Stimulated activated CD4-positive, alpha-beta T cell treated with anti-CD3 and anti-CD28 coated beads, TNF-alpha, amount 100 ng/mL, for 48 hours (primary cell): Measurements from ENCODE around the gene AFF1.

Experiments used
- DNase-seq, 3 donors: peaks; one replicate each; pipeline ENCODE4 v3.0.0-alpha.2; 2020; ENCODE audit warnings: low read depth in 3 of 3

AFF1 gene

DNA sequence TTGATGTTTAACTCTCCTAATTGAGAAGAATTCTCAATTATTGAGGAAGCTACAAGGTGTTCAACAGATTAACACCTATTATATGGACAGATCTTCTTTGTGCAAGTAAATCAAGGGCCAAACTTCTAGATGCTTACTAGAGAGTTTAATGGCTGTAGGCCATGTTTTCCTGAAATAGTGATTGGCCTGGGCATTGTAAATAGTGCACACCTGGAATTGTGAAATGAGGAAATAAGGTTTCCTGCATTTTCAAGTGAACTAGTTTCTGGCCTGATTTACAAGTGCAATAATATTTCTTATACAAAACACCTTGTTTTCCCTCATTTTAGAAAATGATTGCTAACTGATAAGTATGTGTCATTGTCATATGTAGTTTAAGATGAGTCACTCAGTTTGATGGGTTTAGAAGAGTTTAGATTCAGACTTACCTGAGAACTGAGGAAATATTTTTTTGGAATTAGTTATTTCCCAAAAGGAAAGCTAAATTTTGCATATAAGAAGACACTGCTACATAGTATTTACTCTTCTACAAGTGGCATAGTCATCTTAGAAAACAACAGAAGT, 21.2 kb downstream of the AFF1 start:
- no peak for DNase-seq

DNA sequence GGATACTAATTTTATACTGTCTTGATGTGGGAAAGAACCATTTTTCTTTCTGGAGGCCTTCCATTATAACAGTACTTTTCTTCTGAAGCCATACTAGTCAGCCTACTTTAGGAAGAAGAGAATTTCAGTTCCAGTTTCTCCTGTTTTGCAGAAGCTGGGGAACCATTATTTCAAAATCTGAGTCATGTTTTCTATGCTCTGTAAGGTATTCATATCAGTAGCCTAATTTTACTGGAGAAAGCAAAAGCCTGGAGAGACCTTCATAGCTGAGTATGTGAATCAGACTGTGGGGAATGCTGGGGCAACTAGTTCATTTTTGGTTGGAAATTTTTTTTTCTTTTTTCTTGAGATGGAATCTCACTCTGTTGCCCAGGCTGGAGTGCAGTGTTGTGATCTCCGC, 22.4 kb downstream of the AFF1 start:
- no peak for DNase-seq

DNA sequence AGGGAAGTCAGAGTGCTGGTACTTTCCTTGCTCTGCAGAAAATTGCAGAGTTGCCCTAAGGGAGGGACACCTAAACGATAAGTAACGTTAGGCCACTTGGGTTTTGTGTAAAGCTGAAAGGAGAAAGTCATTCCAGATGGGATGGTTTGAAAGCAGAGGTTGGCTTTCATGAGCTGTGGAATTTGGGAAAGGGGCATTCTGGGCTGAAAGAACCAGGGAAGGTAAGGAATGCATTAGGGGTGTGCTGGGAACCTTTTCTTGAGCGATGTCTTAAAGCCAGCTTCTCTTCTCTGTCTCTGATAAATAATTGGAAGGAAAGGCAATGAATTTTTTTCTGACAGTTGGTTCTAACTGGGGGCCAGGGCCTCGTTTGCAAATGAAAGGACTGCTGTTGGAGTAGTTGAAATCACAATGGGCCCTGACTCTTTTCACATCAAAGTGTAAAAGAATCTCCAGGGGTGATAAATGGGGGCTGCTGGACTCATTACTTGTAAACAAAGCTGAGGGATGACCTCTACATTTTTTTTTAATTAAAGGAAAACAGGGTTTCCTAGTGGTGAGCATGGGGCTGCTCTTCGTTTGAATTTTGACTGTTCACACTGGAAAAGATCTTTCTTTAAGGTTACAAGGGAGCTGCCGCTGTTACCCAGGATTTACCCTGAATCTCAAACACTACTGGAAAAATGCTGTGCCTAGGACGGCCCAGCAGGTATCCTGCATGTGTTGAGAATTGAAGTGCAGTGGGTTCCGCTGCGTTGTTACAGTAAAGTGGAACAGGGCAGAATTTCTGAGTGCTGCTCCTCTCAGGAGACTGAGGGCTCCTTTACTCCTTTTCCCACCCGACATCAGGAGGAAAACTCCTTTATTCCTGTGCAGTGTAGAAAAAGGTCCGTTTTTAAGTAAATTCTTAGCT, 25.0 kb downstream of the AFF1 start:
- DNase-seq: no peak

DNA sequence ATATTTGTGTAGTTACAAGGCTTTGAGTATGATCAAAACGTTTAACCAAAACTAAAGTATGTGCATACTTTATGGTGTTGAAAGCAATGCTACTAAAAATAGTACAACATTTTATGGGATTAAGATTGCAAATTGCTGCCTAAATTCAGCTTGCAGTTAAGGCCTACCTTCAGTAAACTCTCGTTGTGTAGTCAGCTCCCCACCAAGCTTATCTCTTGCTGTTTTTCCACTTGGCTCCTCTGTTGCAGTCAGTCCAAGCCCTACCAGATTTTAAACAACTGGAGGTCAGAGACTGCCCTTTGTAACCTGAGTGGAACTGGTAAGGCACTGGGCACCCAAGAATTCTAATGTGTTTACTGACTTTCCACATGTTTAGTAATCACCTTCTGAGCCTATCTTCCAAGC, 25.7 kb downstream of the AFF1 start:
- no peak for DNase-seq

DNA sequence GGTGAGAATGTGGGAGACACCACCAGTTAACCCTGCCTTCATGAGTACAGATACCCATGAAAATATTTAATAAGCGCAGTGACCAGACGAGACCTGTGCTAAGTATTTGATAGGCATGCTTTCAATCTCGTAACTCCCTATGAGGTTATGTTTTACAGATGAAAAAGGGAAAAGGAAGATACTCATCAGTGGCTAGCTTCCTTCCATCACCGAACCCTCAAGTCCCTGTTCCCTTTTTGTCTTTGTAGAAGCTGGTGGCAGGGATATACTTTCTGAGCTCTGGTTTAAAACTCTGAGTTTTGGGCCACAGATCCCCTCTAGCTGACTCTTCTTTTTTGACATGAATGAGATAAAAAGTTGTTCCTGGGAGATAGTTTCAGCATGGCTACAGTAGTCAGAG, 26.3 kb downstream of the AFF1 start:
- DNase-seq: no peak

DNA sequence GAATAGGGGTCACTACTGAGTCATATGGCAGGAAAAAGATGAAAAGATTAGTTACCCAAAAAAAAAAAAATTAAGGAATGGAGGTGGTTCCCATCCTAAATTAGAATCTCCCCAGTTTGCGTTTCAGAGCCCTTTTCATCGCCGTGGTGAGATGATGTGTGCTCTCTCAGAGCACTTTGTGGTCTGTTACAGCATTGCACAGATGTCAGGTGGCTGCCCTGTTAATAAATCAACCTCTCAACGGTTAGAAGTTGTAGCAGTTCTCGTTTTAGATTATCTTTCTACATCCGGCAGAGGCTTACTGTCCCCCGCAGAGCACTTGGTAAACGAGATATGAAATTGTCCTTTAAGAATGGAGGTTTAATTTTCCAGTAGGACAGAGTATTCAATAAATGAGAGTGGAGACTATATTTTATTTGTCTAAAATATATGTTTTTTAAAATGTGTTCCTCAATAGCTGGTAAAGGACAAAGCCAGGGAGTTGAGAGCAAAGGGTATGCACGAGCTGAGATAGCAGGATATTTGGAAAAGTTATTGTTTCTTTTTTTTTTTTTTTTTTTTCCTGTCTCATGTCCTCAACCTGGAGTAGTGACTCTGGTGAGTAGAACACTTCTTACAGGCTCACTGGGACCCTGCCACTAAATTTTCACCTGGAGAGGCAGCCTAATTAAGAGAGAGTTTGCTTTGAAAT, 26.9 kb downstream of the AFF1 start:
- DNase-seq: no peak

DNA sequence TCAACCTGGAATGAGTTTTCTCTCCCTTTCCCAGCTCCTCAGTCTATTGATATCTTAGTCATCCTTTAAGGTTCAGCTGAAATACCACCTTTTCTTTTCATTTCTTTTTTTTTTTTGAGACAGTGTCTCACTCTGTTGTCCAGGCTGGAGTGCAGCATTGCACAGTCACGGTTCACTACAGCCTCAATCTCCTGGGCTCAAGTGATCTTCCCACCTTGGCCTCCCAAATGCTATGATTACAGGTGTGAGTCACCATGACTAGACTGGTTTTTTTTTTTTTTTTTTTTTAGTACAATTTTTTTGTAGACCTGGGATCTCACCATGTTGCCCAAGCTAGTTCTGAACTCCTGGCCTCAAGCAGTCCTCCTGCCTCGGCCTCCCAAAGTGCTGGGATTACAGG, 28.9 kb downstream of the AFF1 start:
- DNase-seq: no peak

DNA sequence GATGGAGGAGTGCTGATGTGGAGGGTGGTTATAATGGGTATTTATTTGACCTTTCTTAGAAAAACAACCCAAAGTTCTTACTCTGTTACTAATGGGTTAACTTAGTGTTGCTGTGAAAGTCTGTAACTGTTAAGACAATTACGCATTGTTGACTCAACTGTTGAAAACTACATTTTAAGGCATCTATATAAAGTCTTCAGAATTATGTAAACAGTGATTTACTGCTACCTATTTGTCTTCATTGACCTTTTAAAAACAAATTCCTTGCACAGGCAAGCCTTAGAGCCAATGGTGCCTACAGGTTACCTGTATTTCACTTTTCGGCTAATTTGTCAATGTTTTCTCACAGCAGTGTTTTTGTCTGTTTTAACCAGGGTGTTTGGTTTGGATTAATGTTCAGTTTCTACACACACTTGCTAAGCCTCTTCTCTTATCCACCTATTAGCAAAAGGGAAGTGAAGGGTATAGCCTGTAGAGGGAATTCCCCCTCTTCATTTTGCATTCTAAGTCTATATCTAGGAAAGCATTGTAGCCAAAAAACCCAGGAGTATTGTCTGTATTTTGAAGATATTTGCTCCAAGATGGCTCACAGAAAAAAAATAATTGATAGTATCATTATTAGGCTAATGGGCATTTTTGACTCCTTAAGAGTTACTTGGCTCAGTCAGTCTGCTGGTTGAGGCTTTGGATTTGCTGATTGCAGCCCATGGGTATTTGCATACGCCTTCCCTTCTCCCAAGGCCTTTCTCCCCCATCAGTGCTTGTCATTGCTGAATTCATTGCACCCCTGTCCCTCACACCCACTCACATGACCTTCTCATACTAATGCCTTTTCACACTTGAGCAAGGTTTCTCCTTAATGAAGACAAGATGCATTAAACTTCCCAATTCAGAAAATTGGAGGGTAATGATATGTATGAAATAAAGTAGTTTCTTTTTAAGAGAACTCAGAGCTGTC, 30.5 kb downstream of the AFF1 start:
- DNase-seq: no peak

DNA sequence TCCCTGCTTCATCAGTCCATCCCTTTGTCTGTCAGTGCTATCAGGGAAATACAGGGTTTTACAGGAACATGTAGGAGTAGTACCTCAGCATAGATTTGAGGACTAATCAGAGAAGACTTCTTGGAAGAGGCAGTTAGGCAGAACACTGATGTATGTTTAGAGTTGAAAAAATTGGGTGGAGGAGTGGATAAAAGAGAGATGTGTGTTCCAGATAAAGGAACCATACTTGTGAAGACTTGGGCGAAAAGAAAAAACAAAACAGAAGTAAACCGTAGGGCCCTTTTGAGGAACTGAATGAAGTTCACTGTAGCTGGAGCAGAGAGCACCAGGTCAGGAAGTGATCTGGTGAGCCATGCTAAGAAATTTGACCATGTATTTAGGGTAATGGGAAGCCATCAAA, 32.3 kb downstream of the AFF1 start:
- DNase-seq: no peak

DNA sequence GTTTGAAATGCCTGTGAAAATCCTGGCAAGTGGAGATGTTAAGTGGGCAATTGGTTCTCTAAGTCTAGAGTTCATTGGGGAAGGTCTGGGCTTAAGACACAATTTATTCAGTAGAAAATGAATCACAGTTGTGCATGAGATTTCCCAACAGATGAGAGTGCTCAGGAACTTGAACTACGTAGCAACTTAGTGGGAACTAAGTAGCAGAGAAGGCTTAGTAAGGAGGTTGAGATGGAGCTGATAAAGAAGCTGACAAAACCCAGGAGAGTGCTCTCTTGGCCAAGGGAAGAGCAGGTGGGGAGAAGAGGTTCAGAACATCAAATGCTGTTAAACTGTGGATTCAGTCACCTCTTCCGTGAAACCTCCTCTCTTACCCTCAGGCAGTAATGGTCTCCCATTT, 33.0 kb downstream of the AFF1 start:
- DNase-seq: no peak

DNA sequence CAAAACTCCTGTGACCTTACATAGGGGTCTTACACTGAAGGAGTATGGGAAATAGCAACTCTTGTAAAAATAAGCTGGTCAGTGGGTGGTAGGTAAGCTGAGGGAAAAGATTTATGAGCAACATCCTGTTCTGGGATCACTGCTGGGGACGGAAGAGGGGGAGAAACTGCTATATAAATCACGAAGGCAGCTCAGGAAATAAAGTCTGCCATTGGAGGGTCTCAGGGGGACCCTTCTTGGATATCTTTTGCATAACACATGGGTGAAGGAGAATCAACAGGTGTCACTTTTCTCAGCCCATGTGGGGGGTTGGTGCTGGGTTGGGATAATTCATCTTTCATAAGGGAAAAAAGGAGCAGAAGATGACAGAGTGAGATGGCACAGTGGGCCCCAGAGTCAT, 33.7 kb downstream of the AFF1 start:
- no peak for DNase-seq

DNA sequence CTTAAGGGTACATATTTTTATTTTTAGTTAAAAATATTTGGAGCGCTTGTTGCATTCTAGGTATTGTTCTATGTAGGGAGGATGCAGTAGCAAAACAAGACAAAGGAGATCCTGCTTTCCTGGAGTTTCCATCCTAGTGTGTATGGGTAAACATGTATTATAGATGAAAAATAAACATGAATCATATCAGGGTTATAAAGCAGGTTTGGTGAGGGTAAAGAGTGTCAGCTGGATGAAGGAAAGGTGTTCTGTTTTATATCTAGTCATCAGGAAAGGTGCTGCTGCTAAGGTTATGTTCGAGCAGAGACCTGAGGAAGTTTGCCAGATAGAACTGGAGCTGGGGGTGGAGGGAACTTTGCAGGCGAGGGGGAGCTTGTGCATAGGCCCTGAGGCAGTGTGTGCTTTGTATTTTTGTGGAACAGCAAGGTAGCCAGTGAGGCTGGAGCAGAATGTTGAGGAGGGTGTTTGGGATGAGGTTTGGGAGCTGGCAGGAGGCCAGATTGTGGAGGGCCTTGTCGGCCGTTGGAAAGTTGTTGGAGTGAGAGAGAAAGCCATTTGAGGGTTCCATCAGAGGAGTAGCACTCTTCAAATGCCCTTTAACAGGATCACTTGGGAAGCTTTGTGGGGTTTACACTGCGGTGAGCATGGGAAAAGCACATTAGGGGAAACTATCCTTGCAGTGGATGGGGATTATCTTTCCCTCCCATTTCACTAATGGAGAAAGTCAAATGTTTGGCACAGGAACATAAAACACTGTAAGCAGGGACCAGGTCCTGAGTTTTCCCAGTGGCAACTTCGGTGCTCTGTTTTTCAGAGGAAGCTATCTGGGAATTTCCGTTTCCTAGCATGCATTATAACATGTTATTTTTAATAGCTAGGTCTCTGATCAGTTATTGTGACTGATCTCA, 35.9 kb downstream of the AFF1 start:
- DNase-seq: no peak

DNA sequence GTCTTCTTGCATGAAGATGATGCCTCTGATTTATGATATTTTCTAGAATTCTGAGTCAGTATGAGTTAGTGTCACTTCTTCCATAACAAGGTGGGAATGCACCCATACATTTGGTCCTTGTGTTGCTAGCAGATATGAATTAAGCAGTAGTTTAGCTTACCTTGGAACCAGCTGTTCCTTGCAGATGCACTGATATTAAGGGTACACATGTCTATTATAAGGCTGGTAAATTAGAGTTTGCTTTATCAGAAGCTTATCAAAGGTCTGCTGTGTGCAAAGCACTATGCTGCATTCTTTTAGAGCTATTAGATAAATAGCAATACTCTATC, 36.5 kb downstream of the AFF1 start:
- no peak for DNase-seq

DNA sequence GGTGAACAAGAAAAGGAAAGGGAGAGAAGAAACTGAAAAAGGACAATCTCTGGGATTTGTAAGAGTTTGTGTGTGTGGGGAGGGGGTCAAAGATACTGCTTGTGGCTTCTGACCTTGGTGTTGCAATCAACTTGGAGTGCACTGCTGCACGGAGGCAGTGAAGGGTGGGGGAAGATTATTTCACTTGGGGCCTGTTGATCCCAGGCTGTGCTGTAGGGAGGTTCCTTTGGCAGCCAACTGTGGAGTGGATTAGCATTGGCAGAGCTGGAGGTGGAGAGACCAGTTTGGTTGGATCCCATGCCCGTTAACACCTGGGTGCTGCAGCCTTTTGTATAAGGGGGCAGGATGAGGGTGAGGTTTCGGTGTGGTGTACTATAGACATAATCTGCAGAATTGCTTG, 38.2 kb downstream of the AFF1 start:
- no peak for DNase-seq

DNA sequence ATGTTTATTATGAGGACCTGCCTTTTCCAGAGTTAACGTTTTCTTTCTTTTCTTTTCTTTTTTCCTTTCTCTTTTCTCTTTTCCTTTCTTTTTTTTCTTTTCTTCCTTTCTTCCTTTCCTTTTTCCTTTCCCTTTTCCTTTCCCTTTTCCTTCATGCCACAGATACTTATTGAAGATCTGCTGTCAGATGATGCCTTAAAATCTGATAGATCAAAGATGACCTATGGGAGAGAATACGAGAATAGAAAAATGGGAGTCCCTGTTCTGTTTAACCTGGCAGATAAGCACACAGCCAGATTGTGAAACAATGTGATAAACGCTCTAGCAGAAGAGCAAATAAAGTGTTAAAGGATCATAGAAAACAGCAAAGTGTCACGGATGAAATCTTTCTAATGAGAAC, 38.9 kb downstream of the AFF1 start:
- no peak for DNase-seq

DNA sequence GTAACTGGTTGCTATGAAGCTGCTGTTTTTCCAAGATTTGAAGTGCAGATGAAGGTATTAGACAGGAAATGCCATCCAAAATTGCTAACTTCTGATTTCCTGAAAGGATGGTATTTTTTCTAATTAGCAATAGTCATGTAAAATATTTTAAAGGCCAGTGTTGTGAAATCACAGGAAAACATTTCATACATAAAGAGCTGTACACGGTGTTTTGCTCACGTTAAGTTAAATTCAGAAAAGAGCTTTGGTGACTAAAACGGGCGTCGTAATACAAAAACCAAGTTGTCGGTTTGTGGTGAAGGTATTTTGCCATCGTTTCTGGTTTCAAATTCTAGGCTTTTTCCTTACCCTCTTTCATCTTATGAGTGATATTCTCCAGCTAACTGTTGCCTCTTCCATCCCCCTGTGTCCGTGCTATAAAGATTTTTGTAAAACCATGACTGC, 39.8 kb downstream of the AFF1 start:
- DNase-seq: no peak

DNA sequence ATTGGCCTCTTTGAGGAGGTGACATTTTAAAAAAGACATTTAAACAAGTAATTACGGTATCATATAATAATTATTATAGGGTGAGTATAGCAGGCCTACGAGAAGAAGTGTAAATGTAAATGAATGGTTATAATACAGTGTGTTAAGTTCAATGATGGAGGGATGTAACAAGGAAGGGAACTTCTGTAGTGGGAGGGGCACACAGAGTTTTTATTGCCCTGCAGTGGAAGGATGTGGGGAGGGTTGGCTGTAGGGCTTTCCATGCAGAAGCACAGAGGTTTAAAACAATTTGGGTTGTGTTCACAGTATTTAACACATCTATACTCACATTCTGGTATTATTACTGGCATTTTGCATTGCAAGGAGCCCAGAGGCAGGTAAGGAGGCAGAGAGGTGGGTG, 41.1 kb downstream of the AFF1 start:
- DNase-seq: no peak

DNA sequence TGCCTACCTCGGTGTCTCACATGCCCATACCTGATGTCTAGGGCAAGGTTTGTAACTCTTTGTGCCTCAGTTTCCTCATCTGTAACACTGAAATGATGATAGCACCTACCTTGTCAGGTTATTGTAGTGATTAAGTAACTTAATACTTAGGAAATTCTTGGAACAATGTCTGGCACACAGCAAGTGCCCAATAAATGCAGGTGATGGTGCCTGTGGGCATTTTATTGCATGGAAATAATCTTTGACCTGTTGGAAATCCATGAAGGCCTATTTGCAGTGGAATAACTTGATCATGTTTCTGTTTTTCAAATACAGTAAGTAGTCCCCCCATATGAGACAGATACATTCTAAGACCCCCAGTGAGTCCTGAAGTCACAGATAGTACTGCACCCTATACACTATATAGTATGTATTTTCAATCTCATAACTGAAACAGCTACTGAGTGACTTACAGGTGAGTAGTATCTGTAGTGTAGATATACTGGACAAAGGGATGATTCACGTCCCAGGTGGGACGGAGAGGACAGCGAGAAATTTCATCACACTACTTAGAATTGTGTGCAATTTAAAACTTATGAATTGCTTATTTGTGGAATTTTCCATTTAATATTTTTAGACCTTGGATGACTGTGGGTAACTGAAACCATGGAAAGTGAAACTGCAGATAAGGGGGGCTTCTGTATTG, 42.1 kb downstream of the AFF1 start:
- no peak for DNase-seq

DNA sequence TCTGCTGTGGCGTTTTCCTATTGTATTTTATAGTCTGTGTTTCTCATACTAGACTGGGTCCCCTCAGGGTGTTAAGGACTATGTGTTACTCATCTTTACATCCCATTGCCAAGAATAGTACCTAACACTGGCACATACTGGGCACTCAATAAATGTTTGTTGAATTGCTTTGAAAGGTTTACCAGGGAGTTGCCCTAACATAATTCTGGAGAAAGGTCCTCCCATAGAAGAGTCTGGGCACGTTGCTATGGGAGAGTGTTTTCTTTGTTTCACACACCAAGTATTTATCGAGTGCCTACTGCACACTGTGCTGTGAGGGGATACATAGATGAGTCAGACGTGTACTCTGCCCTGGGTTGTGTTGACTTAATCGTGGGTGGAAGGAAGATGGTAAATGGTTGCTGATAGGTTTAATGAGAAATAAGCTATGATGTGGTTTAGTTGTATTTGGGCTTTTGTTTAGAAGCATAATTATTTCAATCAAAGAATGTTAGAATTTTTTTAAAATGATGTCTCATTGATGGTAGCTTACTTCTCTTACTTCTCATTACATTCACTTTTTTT, 42.9 kb downstream of the AFF1 start:
- DNase-seq: no peak

DNA sequence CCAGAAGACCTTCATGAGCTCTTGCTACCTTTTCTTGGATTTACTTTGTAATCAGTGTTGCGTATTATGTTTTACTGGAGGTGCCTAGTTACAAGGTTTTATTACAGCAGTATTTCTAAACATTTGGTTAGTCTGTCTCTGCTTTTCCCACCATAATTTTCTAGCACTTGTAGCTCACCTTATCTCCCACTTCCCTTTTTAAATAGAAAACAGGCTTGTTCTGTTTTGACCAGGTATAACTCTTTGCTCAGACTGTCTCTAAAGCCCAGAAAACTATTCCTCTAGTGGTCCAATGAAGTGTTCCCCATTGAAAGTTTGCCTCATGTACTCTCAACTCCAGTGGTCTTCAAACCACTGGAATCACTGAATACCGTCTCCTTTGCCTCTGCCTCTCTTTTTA, 43.9 kb downstream of the AFF1 start:
- no peak for DNase-seq
